ENCODE data around the gene ROCK1.
A peak's percentile ranks its signal among the peaks of the same experiment; 100 is the strongest.

The ROCK1 gene

DNA sequence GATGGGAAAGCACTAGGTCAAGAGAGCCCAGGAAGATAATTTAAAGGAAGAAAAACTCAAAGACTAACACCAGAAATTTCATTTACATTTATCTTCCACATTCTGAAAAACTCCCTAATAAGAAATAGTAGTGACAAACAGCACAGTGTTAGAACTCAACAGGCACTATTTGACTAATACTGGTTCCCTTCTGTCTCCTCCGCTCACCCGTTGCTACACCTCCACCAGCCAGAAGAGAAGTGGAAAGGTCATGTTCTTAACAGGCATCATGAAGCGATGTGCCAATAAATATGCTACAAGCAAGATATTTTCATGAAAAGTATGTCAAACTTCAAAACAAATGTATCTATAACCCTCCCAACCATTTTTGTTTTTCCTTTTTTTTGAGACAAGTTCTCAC, 5.7 kb downstream of the ROCK1 start:
- no peak for DNase-seq

DNA sequence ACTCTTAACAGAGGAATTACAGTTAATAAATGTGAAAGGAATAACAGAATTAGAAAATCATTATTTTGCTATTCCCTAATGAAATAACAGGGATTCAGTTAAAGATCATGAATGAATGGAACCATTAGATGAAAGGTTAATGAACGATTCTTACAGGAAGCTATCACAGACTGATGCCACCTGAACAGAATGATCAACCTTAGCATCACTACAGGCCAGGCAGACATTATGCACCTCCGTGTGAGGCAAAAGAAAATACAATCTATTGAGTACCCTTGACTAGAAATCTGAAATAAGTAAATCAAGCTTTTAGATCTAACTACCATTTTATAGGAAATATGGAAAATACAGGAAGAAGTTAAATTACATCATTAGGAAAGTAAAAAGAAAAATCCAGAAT, 10.4 kb downstream of the ROCK1 start:
- DNase-seq, result no peak

DNA sequence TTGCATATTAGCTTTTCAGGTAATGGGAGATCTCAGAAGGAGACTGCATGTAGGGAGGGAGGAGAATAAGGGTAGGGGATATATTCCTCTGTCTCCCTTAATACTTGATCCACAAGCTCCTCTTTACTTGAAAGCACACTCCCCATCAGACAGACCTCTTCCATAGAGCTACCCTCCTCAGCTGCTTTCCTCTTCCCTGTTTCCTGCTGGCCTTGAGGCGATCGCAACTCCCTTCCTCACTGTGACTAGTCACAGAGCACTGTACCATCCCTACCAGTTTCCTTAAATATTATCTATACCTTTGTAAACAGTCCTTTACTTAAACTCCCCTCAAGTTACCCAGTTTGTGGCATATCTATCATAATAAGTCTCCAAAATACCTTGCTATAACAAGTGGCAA, 10.9 kb downstream of the ROCK1 start:
- no peak for DNase-seq

DNA sequence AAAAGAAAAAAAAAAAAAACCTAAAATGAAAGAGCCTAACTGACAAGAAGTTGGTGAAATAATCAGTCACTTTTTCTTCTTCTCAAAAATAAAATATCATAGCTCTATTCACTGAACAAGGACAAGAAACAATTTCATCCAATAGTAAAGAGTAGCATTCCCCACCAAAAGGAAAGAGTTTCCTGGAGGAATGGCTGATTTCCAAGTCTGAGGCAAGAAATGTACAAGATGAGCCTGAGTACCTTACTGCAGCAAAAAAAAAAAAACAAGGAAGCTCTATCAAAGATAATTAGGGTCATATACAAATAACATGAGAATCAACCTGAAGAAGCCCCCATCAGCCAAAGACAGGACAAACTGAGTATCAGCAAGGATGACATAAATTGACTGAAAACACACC, 11.5 kb downstream of the ROCK1 start:
- peak; percentile 21 for DNase-seq

DNA sequence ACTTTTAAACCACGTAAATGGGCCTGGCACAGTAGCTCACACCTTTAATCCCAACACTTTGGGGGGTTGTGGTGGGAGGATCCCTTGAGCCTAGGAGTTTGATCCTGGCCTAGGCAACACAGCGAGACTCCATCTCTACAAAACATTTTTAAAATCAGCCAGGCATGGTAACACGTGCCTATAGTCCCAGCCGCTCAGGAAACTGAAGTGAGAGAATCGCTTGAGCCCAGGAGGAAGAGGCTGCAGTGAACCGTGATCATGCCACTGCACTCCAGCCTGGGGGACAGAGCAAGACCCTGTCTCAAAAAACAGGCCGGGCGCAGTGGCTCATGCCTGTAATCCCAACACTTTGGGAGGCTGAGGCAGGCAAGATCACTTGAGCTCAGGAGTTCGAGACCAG, 12.2 kb downstream of the ROCK1 start:
- no peak for DNase-seq

DNA sequence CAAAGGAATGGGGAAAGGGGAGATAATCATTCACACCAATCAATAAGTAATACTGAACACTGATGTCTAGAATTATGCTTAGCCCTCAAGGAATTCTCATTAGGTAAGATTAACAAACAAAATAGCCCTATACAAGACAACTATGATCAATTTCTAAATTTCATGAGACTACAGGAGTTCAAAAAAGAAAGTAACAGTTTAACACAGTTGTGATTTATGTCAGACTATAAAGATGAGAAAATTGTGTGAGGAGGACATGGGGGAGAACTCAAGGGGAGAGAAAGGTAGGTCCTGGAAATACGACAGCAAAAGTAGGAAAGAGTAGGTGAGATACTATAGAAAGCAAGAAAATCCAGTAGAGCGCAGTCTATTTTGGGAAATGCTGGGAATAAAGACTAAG, 14.9 kb downstream of the ROCK1 start:
- no peak for DNase-seq

DNA sequence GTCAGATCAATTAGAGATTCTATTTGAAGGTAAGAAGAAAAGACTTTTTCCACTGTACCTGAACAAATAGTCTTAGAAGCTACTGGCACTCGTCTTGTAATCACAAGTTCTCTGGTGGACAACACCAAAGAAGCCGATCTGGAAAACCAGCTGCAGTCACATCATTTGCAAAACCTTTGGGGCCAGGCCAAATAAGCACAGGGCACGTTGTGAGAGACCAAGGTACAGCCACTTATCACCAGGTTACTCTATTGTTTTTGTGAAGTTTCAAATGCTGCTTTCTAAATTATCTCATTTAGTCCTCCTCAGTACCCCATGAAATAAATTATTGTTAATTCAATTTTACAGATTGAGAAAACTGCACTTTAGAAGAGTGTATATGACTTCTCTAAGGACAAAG, 18.5 kb downstream of the ROCK1 start:
- DNase-seq, result no peak

DNA sequence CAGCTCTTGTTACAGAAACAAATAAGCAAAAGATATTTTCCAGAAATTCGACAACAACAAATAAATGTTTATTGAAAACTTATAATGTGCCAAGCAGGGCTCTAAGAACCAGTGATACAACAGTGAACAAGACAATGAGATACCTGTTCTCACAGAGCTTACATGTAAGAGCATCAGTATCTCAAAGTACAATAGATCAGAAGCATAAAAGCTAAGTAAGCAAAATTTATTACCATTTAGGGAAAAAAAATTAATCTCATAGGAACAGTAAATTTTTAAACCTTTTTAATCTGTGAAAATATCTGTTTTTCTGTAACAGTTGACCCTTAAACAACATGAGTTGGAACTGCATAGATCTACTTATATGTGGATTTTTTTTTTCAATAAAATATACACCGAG, 20.9 kb downstream of the ROCK1 start:
- no peak for DNase-seq

DNA sequence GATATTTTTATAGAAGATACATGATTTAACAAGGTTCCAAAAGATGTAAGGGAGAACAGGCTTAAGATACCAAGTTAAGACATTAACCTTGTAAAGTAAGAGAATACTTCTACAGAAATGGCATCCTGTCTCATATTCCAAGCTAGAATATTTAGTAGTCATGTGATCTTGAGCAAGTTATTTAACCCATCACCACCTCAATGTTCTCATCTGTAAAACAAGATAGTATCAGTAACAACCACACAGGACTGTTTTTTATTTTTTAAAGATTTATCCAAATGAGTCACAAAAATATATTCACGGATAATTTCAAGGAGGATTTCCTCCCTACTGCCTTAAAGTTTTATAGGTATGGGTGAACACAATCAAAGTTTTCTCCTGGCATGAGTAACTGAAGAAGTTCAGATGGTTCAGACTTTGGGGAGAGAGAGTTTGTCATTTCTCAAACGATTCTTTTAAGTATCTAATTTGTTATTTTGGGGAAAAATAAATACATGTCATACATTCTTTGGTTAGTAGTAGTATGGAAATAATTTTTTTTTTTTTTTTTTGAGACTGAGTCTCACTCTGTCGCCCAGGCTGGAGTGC, 25.9 kb downstream of the ROCK1 start:
- peak; percentile 49 for DNase-seq

DNA sequence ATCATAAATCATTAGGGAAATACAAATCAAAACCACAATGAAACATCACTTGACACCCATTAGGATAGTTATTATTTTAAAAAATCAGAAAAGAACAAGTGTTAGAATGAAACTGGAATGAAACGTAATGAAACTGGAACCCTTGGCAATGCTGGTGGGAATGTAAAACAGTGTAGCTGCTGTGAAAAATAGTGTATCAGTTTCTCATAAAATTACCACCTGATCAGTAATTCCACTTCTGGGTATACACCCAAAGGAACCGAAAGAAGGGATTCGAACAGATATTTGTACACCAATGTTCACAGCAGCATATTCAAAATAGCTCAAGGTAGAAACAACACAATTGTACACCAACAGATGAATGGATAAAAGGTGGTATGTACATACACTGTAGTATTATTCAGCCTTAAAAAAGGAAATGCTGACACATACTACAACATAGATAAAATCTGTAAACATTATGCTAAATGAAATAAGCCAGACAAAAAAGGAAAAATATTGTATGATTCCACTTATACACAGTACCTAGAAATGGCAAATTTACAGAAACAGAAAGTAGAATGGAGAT, 27.0 kb downstream of the ROCK1 start:
- DNase-seq, result no peak

DNA sequence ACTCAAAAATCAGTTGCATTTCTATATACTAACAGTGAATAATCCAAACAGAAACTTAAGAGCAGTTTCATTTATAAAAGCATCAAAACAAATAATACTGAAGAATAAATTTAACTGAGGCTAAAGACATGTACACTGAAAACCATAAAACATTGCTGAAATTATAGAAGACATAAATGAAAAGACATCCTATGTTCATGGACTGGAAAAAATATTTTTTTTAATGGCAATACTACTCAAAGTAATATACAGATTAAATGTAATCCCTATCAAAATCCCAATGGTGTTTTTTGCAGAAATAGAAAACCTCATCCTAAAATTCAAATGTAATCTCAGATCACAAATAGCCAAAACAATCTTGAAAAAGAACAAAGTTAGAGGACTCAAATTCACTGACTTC, 28.6 kb downstream of the ROCK1 start:
- no peak for DNase-seq

DNA sequence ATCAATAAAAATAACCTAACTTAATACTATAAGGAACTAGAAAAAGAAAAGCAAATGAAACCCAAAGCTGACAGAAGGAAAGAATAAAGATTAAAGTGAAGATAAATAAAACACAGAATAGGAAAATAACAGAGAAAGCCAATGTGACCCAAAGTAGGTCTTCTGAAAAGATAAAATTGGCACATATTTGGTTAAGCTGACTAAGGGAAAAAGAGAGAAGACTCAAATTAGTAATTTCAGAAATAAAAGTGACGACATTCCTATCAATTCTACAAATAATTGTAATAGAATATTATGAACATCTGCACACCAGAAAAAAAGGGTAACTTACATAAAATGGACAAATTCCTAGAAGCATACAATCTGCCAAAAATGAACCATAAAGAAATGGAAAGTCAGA, 30.2 kb downstream of the ROCK1 start:
- DNase-seq, result no peak

DNA sequence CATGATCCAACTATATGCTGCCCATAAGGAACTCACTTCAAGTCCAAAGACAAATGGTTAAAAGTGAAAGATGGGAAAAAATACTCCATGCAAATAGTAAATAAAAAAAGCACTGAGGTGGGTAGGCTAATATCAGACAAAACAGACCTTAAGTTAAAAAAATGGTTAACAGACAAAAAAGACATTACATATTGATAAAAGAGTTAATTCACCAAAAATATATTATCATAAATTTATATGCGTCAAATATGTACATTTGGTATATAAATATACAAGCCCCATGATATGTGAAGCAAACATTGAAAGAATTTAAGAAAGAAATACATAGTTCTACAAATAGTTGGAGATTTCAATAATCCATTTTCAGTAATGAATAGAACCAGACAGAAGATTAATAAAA, 31.0 kb downstream of the ROCK1 start:
- DNase-seq, result no peak

DNA sequence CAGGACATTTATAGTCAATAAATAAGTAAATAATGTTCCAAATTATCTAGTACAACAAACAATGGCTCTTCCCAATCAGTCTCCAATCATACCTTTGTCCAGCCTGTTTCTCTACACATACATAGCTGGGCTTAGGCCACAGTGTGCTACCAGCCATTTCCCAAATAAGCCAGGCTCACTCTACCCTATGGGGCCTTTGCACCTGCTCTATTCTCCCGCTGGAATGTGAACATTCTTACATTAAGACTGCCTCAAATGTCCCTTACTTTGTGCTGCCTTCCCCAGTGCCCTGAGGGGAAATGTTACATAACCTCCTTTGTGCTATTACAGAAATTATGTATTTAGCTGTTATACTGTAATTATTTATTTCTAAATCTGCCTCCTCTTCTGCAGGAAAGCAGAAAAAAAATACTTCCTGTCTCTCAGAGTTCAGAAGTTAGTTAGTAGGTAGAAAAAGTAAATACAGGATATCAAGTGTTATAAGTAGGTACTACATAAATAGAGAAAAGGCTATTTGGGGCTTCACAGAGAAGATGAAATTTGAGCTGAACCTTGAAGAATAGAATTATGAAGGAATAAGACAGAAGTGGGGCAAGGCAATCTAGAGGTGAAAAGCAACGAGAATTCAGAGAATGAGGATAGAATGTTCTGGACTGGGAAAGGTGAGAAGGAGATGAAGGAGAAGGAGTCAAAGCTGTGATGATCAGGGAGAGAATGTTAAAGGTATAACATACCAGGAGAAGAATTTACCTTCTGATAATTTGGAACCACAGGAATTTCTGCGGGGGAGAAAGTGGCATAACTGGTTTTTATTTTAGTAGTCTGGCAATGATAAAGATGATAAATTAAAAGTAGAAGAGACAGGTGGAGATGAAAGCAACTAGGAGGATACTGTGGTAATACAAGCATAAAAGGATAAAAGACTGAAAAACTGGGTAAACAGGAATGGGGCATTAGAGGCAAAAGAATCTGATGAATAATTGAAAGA, 37.0 kb downstream of the ROCK1 start:
- DNase-seq, result peak; percentile 6

DNA sequence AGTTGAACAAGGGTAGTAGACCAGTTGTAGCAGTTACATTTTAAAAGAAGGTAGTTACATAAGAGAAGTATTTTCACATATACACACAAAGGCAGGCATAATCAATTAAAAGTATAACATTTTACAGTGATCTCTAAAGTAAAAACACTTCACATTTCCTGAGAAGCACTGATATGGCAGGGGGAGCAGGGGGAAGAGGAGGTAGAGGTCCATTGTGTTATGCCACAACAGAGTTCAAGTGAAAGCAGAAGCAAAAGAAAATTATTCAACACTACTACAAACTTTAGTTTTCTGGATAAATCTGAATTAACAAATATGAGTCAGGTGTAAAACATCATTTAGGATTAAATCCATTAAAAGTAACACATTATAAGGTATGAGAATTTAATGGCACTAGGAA, 38.4 kb downstream of the ROCK1 start:
- no peak for DNase-seq

DNA sequence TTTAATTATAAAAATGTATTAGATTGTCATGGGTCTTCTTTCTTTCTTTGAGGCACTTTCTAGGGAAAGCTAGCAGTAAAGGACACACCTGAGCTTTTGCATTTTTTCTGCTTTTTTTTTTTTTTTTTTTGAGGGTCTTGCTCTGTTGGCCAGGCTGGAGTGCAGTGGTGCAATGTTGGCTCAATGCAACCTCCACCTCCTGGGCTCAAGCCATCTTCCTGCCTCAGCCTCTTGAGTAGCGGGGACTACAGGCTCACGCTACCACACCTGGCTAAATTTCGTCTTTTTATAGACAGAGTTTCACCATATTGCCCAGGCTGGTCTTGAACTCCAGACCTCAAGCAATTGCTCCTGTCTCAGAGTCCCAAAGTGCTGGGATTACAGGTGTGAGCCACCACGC, 40.5 kb downstream of the ROCK1 start:
- DNase-seq, result no peak

DNA sequence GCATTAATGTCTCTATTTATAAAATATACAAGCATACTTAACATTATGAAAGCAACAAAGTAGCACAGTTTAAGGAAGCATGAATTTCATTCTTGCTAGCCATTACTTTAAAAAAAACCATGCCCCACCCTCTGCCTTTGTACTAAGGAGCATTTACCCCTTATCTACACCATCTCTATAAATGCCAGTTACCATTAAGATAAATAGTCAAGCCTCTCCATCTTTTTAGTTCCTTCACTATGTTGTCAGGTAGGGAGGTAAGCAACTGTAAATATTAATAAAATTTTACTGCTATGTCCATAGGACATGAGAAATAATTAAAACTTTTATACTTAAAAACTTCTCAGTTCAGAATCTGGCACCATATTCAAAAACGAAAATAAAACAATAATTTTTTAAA, 42.1 kb downstream of the ROCK1 start:
- DNase-seq, result no peak

DNA sequence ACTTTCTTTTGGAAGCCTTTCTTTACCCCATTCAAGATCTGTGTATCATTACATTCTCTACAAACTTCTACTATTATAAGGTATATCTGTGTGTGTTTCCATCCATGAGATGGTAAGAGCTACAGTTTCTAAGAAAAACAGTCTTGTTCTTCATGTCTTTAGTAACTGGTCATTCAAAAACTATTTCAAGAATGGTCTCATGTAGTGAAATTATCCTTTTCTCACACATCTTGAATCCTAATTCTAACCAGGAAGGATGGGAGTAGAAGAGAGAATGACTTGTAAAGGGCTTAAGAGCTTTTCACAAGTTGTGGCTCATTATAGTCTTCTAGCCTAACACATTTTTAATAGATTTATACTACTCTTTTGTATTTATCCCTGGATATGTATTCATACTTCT, 47.3 kb downstream of the ROCK1 start:
- DNase-seq, result peak; percentile 46

DNA sequence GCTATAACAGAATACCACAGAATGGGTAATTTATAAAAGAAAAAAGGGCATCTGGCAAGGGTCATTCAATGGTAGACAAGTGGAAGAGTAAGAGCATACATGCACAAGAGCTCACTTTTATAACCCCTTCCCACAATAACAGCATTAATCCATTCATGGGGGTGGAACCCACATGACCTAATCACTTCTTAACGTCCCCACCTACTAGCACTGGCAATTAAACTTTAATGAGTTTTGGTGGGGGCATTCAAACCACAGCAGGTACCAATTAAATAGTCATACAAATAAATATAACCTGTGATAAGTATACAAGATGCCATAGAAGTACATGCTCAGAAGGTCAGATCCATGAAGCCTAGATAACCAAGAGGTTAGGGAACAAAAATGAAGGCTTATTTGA, 48.6 kb downstream of the ROCK1 start:
- no peak for DNase-seq

DNA sequence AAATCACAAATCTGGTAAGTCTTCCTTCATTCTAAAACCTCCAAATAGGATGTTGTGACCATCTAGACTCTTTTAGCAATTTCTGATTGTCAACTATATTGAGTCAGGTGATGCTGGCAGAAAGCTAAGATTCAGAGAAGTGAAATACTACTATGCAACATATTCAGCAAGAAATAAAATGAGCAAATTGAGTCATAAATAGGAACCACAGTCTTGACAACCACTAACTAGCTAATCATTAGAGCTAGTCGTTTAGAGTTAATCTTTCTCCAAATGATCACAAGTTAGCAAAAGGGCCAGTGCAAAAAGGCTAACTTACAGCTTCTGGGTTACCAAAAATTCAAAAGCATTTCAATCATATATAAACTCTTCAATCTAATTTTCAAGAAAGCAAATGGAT, 54.5 kb downstream of the ROCK1 start:
- DNase-seq, result no peak

DNA sequence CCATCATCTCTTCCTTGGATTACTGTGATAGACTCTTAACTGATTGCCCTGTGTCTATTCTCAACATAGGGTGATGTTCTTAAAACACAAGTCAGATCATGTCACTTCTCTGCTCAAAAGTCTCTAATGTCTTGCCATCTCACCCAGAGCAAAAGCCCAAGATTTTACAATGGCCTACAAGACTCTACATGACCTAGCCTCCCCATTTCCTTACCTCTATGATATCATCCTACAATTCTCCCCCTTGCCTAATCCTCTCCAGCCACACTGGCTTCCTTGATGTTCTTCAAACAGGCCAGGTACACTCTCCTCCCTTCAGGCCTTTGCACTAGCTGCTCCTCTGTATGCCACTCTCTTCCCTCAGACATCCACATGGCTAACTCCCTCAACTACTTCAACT, 55.1 kb downstream of the ROCK1 start:
- no peak for DNase-seq

DNA sequence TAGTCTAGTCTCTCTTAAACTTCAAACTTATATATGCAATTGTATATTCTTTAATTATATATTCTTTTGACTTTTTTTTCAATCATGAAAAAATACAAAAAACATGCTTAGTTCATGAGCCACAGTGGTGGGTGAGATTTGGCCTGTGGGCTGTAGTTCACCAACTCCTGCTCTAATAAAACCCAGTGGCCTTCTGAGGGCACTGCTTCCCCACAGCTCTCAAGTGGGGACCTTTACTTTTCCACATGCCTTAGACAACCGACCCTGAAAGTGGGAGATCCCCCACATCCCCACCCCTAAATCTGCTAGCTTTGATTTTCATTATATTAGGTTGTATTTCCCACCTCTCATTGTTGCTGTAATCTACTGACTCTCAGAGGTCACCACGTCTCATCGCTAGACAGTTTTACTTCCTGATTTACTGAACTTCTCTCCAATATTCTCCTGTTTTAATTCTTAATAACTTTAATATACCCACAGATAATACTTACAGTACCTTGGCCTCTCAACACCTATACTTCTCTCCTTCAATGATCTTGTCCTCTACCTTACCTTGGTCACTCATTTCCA, 57.3 kb downstream of the ROCK1 start:
- DNase-seq, result no peak

DNA sequence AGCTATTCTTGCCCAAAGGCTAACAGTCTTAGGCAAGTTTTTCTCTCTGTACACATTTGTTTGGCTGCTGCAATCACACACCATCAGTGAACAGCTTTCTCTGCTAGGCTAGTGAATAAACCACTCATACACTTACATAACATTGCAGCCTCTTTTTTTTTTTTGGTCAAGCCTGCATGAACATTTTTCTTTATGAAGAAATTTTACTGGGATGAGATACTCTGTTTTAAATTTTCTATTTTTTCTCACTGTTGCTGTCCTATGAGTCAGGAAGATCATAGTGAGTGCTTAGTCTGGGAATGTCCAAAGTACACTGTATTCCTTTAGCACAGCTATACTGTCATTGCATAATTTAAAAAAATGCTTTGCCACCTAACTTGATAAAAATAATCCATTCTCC, 58.5 kb downstream of the ROCK1 start:
- DNase-seq, result peak; percentile 75

DNA sequence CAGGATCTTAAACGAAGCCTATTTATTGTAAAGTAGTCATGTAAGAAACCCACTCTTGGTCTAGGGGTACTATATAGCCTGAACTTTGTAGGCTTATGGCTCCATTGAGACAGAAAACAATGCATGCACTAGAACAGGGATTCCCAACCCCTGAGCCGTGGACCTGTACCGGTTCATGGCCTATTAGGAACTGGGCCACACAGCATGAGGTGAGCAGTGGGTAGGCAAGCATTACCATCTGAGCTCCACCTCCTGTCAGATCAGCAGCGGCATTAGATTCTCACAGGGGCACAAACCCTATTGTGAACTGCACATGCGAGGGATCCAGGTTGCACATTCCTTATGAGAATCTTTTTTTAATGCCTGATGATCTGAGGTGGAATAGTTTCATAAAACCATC, 59.2 kb downstream of the ROCK1 start:
- DNase-seq, result no peak
